Nephron (organoid): ENCODE data around the gene GALNT4.

Source experiments
- H3K27ac Mint-ChIP-seq, 3 experiments: 2 replicates each; pipeline ENCODE4 v1.8.0; 2020; ENCODE audit warnings: mixed read lengths in 3 of 3, mild to moderate bottlenecking in 2 of 3, moderate library complexity in 1 of 3
- H3K27me3 Mint-ChIP-seq: 2 replicates; pipeline ENCODE4 v1.8.0; 2021; ENCODE audit warnings: low read depth, mild to moderate bottlenecking, moderate library complexity, mixed read lengths
- H3K36me3 Mint-ChIP-seq: 2 replicates; pipeline ENCODE4 v1.8.0; 2020; ENCODE audit warnings: low read depth, mixed read lengths
- H3K4me1 Mint-ChIP-seq: 2 replicates; pipeline ENCODE4 v1.8.0; 2020; ENCODE audit warnings: mixed read lengths
- H3K4me3 Mint-ChIP-seq, 3 experiments: 2 replicates each; pipeline ENCODE4 v1.8.0; 2020; ENCODE audit warnings: mild to moderate bottlenecking in 3 of 3, mixed read lengths in 3 of 3, moderate library complexity in 2 of 3
- H3K9me3 Mint-ChIP-seq: 2 replicates; pipeline ENCODE4 v1.8.0; 2020; ENCODE audit warnings: mixed read lengths
- TF ChIP-seq, protein P1 (sequence below), 3 experiments: fragments of 200-600 bp; sonication (generic); IDR thresholded peaks; one replicate each; pipeline ENCODE4 v1.5.0; 2021; ENCODE audit warnings: antibody characterized with exemption in 3 of 3; ENCODE audit not compliant: unreplicated experiment in 3 of 3

The GALNT4 gene

DNA sequence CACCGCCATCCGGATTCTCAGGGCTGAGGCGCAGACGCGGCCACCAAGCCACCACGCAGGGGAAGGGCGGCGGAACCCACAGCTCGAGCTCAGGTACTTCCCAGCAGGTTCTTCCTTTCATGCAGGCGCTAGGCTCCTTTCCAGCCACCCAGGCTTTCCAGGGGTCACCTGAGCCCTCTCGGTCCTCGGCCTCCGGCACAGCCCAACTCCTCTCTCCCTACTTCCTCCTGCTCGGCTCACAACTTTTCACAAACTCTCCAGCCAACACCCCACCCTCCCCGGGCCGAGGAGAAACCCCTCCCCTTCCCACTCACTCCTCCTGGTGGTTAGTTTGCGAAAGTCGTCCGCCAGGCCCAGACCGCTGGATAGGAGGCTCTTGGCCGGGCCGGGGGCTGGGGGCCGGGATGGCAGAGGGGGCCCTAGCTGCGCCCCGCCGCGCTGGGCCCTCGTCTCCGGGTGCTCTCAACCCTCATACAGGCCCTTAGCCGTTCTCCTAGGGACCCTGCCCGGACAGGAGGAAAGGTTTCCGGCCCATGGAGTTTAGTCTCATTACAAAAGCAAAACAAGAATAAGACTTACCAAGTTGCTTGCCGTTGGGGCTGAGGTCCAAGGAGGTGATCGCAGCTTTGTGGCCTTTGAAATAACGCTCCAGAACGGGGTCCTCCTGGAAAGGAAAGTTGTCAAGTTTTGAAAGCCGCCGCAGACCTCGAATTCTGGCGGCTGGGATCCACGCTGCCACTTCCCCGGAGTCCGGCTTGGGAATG lies at the start of gene GALNT4:
Gene GALNT4, minus strand, starts transcription at position 256 of the 764 bp plus-strand sequence. Its CDS starts 247 bp downstream, at position 9.
- no peaks in the 10 kb centered on the region for H3K27me3 Mint-ChIP-seq
- H3K9me3 Mint-ChIP-seq = no peaks in the 10 kb centered on the region
- TF ChIP-seq, protein P1, sequence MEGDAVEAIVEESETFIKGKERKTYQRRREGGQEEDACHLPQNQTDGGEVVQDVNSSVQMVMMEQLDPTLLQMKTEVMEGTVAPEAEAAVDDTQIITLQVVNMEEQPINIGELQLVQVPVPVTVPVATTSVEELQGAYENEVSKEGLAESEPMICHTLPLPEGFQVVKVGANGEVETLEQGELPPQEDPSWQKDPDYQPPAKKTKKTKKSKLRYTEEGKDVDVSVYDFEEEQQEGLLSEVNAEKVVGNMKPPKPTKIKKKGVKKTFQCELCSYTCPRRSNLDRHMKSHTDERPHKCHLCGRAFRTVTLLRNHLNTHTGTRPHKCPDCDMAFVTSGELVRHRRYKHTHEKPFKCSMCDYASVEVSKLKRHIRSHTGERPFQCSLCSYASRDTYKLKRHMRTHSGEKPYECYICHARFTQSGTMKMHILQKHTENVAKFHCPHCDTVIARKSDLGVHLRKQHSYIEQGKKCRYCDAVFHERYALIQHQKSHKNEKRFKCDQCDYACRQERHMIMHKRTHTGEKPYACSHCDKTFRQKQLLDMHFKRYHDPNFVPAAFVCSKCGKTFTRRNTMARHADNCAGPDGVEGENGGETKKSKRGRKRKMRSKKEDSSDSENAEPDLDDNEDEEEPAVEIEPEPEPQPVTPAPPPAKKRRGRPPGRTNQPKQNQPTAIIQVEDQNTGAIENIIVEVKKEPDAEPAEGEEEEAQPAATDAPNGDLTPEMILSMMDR (IDR thresholded peaks at IDR 0.05; ENCODE audit: unreplicated experiment in 3 of 3) = peak; percentile 67 to 76 (median 71)
- peak within 1 kb of the TSS; percentile 92 to 97 (median 97) for H3K27ac Mint-ChIP-seq
- peak within 1 kb of the TSS; percentile 92 to 99 (median 95) for H3K4me3 Mint-ChIP-seq
- H3K4me1 Mint-ChIP-seq = peaks cover 41% of the 10 kb centered on the region
- peaks cover 18% of the 10 kb centered on the region for H3K36me3 Mint-ChIP-seq

DNA sequence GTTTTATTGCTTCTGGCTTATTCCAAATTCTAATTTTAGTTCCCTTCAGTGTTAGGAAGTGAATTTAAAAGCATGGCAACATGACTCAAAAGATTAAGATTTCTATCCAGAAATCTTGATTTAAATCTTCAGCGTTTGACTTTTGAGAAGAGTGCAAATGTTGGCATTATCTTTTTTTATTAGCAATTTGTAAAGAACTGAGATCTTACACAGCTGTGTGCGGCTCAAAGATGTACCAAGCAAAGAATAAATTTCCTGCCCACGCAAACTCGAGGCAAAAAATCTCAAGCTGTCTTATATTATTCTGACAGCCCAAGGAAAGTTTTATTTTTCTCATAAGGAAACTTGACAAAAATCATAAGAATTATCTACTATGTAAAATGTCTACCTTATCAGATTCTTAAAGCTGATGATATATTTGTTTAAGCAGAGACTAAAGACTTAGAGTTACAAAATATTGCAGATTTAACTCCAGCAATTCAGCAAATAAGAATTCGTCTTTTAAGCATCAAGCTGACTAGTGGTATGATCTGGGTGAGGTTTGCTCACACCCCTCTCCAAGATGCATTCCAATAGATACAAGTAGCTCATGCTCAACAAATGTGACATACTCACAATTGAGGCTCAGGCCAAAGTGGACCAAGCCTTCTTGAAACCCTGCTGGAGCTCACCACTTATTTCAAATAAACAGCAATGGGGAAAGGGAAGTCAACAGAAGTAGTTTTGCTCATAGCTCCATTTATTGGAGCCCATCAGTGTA lies 48.6 kb upstream of the GALNT4 start:
- H3K27ac Mint-ChIP-seq = peak overlapping the region; percentile 80 to 91 (median 82)
- no peaks in the 10 kb centered on the region for H3K36me3 Mint-ChIP-seq
- no peaks in the 10 kb centered on the region for H3K27me3 Mint-ChIP-seq
- no peak overlapping the region for H3K4me3 Mint-ChIP-seq
- TF ChIP-seq, protein P1 (IDR thresholded peaks at IDR 0.05; ENCODE audit: unreplicated experiment in 3 of 3) = no peak
- no peaks in the 10 kb centered on the region for H3K9me3 Mint-ChIP-seq
- H3K4me1 Mint-ChIP-seq = peaks cover 60% of the 10 kb centered on the region

DNA sequence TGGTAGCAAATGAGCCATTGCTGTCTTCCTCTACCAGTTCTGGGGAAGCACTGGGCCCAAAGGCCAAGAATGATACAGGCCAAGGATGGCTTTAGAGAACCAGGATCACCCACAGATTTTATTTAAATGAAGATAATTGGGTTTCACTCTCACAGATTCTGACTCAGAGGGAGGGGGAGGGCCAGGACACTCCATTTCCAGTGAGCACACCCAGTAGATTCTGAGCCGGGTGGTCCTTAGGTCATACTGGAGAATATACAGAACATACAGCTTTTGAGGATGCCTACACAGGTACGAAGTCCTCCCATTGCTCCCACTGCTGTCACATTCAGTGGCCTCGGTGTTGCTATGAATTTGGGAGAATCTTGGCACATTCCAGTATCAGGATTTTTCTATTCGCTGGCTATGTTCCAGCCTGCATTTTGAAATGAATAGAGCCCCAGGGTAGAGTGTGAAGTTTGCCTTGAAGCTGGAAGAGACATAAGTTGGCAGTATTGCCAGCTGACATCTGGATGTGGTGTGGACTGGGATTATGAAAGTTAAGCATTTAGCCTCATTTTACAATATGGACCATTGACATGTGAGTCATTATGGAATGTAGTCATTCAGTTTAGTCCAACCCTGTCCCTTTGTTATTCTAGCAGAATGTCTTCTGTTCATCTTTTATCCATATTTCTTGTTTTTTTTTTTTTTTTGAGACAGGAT lies 47.0 kb upstream of the GALNT4 start:
- H3K27ac Mint-ChIP-seq = no peak overlapping the region
- H3K36me3 Mint-ChIP-seq = no peaks in the 10 kb centered on the region
- H3K4me1 Mint-ChIP-seq = peaks cover 68% of the 10 kb centered on the region
- no peaks in the 10 kb centered on the region for H3K27me3 Mint-ChIP-seq
- no peaks in the 10 kb centered on the region for H3K9me3 Mint-ChIP-seq
- TF ChIP-seq, protein P1 (IDR thresholded peaks at IDR 0.05; ENCODE audit: unreplicated experiment in 3 of 3) = no peak
- no peak overlapping the region for H3K4me3 Mint-ChIP-seq

DNA sequence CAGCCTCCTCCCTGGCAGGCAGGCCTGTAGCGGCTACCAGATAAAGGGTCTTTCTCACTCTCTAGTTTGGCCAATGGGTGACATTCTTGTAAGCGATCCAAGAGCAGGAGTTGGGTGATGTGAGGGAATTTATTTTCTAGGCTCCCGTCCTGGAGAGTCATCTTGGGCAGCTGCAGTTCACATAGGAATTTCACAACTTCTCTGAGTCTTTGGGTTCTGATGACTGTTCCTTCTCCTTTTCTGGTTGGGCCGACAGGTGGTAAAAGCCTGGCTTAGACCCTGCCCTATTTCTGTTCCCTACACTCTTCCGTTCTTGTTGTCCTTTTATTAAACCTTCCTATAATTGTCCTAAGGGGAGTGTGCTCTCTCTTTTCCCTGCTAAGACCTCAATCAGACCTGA lies 43.9 kb upstream of the GALNT4 start:
- no peaks in the 10 kb centered on the region for H3K9me3 Mint-ChIP-seq
- H3K36me3 Mint-ChIP-seq = no peaks in the 10 kb centered on the region
- H3K4me3 Mint-ChIP-seq = no peak overlapping the region
- H3K4me1 Mint-ChIP-seq = peaks cover 46% of the 10 kb centered on the region
- no peak overlapping the region for H3K27ac Mint-ChIP-seq
- no peaks in the 10 kb centered on the region for H3K27me3 Mint-ChIP-seq
- TF ChIP-seq, protein P1 (IDR thresholded peaks at IDR 0.05; ENCODE audit: unreplicated experiment in 3 of 3) = no peak

DNA sequence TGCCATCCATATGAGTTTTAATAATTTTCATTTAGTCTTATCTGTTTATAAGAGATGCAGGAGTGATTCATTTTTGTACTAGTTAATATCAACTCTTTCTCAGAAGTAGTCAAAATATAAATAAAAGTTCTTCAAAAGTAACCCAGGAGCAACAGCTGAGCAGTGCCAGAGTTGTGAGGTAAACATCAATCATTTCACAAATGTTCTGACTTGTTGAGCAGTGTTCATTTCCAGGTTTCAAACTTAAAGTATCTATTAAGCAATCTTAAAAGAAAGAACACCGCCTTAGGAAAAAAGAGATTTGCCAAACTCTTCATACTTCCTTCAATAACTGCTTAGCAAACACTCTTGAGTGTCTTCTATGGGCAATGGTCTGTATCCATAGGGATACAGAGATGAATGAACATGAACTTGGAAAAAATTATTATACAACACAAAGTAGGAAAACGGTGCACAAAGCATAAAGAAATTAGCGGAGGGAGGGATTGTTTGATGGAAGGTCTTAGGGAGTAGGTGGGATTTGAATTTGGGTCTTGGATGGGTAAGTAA lies 43.2 kb upstream of the GALNT4 start:
- Mint-ChIP-seq H3K27ac (no peak overlapping the region), H3K36me3 (no peaks in the 10 kb centered on the region), H3K9me3 (no peaks in the 10 kb centered on the region), H3K4me1 (peaks cover 40% of the 10 kb centered on the region), H3K4me3 (no peak overlapping the region), H3K27me3 (peaks cover 4% of the 10 kb centered on the region)
- TF ChIP-seq, protein P1 (IDR thresholded peaks at IDR 0.05; ENCODE audit: unreplicated experiment in 3 of 3) = no peak
